SK-N-SH treated with all-trans-retinoic acid at 6 μM for 48 hours (cell line): Measurements from ENCODE around the gene MED16.

Experiments
- ATAC-seq: fragments of 200-7000 bp; cut with Tn5 transposase; 3 replicates; pipeline ENCODE4 v1.9.1; 2020; ENCODE audit warnings: mild to moderate bottlenecking, moderate library complexity
- ARNTL ChIP-seq: fragments of 450-650 bp; formaldehyde crosslinking; IDR thresholded peaks from 2 replicates; pipeline ENCODE4 v1.5.0; 2020; ENCODE audit warnings: low read depth, mild to moderate bottlenecking, moderate library complexity, borderline replicate concordance
- BACH2 ChIP-seq: fragments of 250-450 bp; sonication (Bioruptor Pico); IDR thresholded peaks from 2 replicates; pipeline ENCODE4 v1.9.0; 2021; ENCODE audit warnings: mild to moderate bottlenecking, borderline replicate concordance
- CSDC2 ChIP-seq: fragments of 250-450 bp; sonication (Bioruptor Pico); IDR thresholded peaks from 2 replicates; pipeline ENCODE4 v1.5.0; 2020; ENCODE audit warnings: mild to moderate bottlenecking, moderate library complexity
- ESRRG ChIP-seq: fragments of 250-450 bp; sonication (Bioruptor Pico); IDR thresholded peaks from 2 replicates; pipeline ENCODE4 v1.6.1; 2021; ENCODE audit warnings: mild to moderate bottlenecking
- GLIS3 ChIP-seq: fragments of 250-450 bp; sonication (Bioruptor Pico); IDR thresholded peaks from 2 replicates; pipeline ENCODE4 v1.5.0; 2020; ENCODE audit warnings: mild to moderate bottlenecking, moderate library complexity
- ISL1 ChIP-seq: fragments of 250-450 bp; sonication (Bioruptor Pico); IDR thresholded peaks from 2 replicates; pipeline ENCODE4 v2.1.2; 2022; ENCODE audit warnings: mild to moderate bottlenecking, moderate library complexity
- OSR1 ChIP-seq: fragments of 250-450 bp; sonication (Bioruptor Pico); IDR thresholded peaks from 2 replicates; pipeline ENCODE4 v1.8.0; 2022; ENCODE audit warnings: moderate library complexity, mild to moderate bottlenecking, inconsistent platforms
- POU6F1 ChIP-seq: fragments of 250-450 bp; sonication (Bioruptor Pico); IDR thresholded peaks from 2 replicates; pipeline ENCODE4 v1.8.0; 2021; ENCODE audit warnings: low read depth, mild to moderate bottlenecking, moderate library complexity, borderline replicate concordance
- PPARA ChIP-seq: fragments of 250-450 bp; sonication (Bioruptor Pico); IDR thresholded peaks from 2 replicates; pipeline ENCODE4 v1.5.0; 2020; ENCODE audit warnings: mild to moderate bottlenecking, borderline replicate concordance
- RARB ChIP-seq: fragments of 250-450 bp; sonication (Bioruptor Pico); IDR thresholded peaks from 2 replicates; pipeline ENCODE4 v1.8.0; 2021; ENCODE audit warnings: mild to moderate bottlenecking, moderate library complexity
- TCF4 ChIP-seq: fragments of 250-450 bp; sonication (Bioruptor Pico); IDR thresholded peaks from 2 replicates; pipeline ENCODE4 v1.8.0; 2021; ENCODE audit warnings: mild to moderate bottlenecking, moderate library complexity, borderline replicate concordance
- TOX ChIP-seq: fragments of 250-450 bp; sonication (Bioruptor Pico); IDR thresholded peaks from 2 replicates; pipeline ENCODE4 v1.8.0; 2021; ENCODE audit warnings: mild to moderate bottlenecking, moderate library complexity, borderline replicate concordance
- ZC3H10 ChIP-seq: fragments of 250-450 bp; sonication (Bioruptor Pico); IDR thresholded peaks from 2 replicates; pipeline ENCODE4 v1.5.1; 2021; ENCODE audit warnings: mild to moderate bottlenecking, moderate library complexity
- ZFP3 ChIP-seq: fragments of 250-450 bp; sonication (Bioruptor Pico); IDR thresholded peaks from 2 replicates; pipeline ENCODE4 v1.5.0; 2020; ENCODE audit warnings: mild to moderate bottlenecking, moderate library complexity
- ZFP30 ChIP-seq: fragments of 450-650 bp; formaldehyde crosslinking; IDR thresholded peaks from 2 replicates; pipeline ENCODE4 v1.5.0; 2022; ENCODE audit warnings: mild to moderate bottlenecking, moderate library complexity
- ZNF565 ChIP-seq: fragments of 450-650 bp; formaldehyde crosslinking; conservative IDR thresholded peaks from 2 replicates; pipeline ENCODE4 v1.5.0; 2020; ENCODE audit warnings: low read depth, mild to moderate bottlenecking, moderate library complexity
- ZNF70 ChIP-seq: fragments of 450-650 bp; formaldehyde crosslinking; IDR thresholded peaks from 2 replicates; pipeline ENCODE4 v1.5.0; 2020; ENCODE audit warnings: mild to moderate bottlenecking, moderate library complexity
- TF ChIP-seq, protein P1 (sequence below): fragments of 250-450 bp; sonication (Bioruptor Pico); IDR thresholded peaks from 2 replicates; pipeline ENCODE4 v1.5.1; 2021; ENCODE audit warnings: mild to moderate bottlenecking, moderate library complexity
- TF ChIP-seq, protein P2 (sequence below): fragments of 250-450 bp; sonication (Bioruptor Pico); IDR thresholded peaks from 2 replicates; pipeline ENCODE4 v1.8.0; 2020; ENCODE audit warnings: mild to moderate bottlenecking, moderate library complexity, borderline replicate concordance
- TF ChIP-seq, protein P3 (sequence below): fragments of 250-450 bp; sonication (Bioruptor Pico); IDR thresholded peaks from 2 replicates; pipeline ENCODE4 v1.5.0; 2020; ENCODE audit warnings: mild to moderate bottlenecking, moderate library complexity

Gene MED16

DNA sequence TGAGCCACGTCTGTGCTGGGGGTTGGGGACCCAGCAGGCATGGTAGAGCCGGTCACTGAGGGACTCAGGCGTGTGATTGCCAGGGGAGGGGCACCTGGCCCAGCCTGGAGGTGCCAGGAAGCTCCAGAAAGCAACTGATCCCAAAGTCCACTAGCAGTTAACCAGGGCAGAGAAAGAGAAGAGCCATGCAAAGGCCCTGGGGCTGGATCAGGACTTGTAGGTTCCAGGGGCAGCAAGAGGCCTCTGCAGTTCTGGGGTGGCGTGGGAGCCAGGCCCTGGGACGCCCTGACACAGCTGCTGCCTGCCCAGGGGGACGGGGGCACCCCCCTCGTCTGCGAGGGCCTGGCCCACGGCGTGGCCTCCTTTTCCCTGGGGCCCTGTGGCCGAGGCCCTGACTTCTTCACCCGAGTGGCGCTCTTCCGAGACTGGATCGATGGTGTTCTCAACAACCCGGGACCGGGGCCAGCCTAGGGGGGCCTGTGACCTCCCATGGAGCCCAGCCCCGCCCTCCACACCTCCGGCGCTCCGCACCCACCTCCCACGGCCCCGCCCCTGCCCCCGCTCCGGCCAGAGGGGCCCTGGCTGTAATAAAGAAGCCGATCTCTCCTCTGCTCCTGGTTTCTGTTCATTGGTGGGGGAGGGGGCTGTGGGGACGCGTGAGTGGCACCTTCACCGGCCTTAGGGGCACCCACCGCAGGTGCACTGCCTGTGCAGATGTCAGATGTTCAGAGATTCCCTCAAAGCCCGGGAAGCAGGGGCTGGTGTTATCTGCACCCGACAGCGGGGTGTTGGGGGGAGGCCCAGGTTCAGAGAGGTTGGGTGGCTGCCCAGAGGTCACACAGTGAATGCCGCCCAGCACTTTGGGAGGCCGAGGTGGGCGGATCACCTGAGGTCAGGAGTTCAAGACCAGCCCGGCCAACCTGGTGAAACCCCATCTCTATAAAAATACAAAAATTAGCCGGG lies 61.3 kb downstream of the MED16 start:
- TF ChIP-seq, protein P1, sequence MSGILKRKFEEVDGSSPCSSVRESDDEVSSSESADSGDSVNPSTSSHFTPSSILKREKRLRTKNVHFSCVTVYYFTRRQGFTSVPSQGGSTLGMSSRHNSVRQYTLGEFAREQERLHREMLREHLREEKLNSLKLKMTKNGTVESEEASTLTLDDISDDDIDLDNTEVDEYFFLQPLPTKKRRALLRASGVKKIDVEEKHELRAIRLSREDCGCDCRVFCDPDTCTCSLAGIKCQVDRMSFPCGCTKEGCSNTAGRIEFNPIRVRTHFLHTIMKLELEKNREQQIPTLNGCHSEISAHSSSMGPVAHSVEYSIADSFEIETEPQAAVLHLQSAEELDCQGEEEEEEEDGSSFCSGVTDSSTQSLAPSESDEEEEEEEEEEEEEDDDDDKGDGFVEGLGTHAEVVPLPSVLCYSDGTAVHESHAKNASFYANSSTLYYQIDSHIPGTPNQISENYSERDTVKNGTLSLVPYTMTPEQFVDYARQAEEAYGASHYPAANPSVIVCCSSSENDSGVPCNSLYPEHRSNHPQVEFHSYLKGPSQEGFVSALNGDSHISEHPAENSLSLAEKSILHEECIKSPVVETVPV (CRISPR knock-in tag) = no peak
- no peak for TF ChIP-seq ZNF565 (CRISPR knock-in tag)
- no peak for TF ChIP-seq ISL1 (CRISPR knock-in tag)
- TF ChIP-seq ZC3H10 = no peak
- TF ChIP-seq POU6F1 (CRISPR knock-in tag) = no peak
- TF ChIP-seq RARB (CRISPR knock-in tag) = no peak
- no peak for TF ChIP-seq TCF4
- no peak for TF ChIP-seq ARNTL
- no peak for TF ChIP-seq BACH2 (CRISPR knock-in tag)
- TF ChIP-seq ZFP3 (CRISPR knock-in tag) = no peak
- TF ChIP-seq ZFP30 (CRISPR knock-in tag) = no peak
- TF ChIP-seq TOX (CRISPR knock-in tag) = no peak
- no peak for TF ChIP-seq ZNF70 (CRISPR knock-in tag)
- TF ChIP-seq OSR1 = no peak
- TF ChIP-seq PPARA (CRISPR knock-in tag) = no peak
- TF ChIP-seq ESRRG = no peak
- TF ChIP-seq, protein P2, sequence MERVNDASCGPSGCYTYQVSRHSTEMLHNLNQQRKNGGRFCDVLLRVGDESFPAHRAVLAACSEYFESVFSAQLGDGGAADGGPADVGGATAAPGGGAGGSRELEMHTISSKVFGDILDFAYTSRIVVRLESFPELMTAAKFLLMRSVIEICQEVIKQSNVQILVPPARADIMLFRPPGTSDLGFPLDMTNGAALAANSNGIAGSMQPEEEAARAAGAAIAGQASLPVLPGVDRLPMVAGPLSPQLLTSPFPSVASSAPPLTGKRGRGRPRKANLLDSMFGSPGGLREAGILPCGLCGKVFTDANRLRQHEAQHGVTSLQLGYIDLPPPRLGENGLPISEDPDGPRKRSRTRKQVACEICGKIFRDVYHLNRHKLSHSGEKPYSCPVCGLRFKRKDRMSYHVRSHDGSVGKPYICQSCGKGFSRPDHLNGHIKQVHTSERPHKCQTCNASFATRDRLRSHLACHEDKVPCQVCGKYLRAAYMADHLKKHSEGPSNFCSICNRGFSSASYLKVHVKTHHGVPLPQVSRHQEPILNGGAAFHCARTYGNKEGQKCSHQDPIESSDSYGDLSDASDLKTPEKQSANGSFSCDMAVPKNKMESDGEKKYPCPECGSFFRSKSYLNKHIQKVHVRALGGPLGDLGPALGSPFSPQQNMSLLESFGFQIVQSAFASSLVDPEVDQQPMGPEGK (CRISPR knock-in tag) = no peak
- ATAC-seq = no peak; the same call in 2 of the 3 replicates

GRCh38 chr19:829129-829758 lies 63.7 kb downstream of the MED16 start:
- TF ChIP-seq CSDC2 (CRISPR knock-in tag) (no peak), ZNF70 (CRISPR knock-in tag) (no peak), GLIS3 (CRISPR knock-in tag) (no peak), PPARA (CRISPR knock-in tag) (no peak), ZC3H10 (no peak), OSR1 (no peak), ZNF565 (CRISPR knock-in tag) (no peak), RARB (CRISPR knock-in tag) (no peak)
- TF ChIP-seq, protein P3, sequence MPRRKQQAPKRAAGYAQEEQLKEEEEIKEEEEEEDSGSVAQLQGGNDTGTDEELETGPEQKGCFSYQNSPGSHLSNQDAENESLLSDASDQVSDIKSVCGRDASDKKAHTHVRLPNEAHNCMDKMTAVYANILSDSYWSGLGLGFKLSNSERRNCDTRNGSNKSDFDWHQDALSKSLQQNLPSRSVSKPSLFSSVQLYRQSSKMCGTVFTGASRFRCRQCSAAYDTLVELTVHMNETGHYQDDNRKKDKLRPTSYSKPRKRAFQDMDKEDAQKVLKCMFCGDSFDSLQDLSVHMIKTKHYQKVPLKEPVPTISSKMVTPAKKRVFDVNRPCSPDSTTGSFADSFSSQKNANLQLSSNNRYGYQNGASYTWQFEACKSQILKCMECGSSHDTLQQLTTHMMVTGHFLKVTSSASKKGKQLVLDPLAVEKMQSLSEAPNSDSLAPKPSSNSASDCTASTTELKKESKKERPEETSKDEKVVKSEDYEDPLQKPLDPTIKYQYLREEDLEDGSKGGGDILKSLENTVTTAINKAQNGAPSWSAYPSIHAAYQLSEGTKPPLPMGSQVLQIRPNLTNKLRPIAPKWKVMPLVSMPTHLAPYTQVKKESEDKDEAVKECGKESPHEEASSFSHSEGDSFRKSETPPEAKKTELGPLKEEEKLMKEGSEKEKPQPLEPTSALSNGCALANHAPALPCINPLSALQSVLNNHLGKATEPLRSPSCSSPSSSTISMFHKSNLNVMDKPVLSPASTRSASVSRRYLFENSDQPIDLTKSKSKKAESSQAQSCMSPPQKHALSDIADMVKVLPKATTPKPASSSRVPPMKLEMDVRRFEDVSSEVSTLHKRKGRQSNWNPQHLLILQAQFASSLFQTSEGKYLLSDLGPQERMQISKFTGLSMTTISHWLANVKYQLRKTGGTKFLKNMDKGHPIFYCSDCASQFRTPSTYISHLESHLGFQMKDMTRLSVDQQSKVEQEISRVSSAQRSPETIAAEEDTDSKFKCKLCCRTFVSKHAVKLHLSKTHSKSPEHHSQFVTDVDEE (CRISPR knock-in tag) = no peak
- TF ChIP-seq, protein P2 (CRISPR knock-in tag) = no peak
- TF ChIP-seq, protein P1 (CRISPR knock-in tag) = no peak

More at GRCh38 chr19:829129-829758, 63.7 kb downstream of the MED16 start:
- ATAC-seq = no peak
